HCT116 (cell line): ENCODE results near the gene SYTL3.

ENCODE experiments used
- ATF3 ChIP-seq: IDR thresholded peaks from 2 replicates; pipeline ENCODE4 v1.6.1; 2012
- CTCF ChIP-seq, 3 experiments: fragments of 200-600 bp in 1 of 3; sonication (generic) in 1 of 3; IDR thresholded peaks in 2 of 3; conservative IDR thresholded peaks in 1 of 3; 2 replicates each; pipeline ENCODE4 v1.5.1; 2012 to 2017; ENCODE audit warnings: low read depth in 2 of 3, low read length in 2 of 3, antibody characterized with exemption in 1 of 3, borderline replicate concordance in 1 of 3, control low read depth in 1 of 3, mild to moderate bottlenecking in 1 of 3, mixed read lengths in 1 of 3, mixed run types in 1 of 3, moderate library complexity in 1 of 3; ENCODE audit not compliant: insufficient read depth in 1 of 3
- EGR1 ChIP-seq: IDR thresholded peaks from 2 replicates; pipeline ENCODE4 v1.6.1; 2012; ENCODE audit warnings: low read depth
- EZH2 ChIP-seq: fragments of 200-600 bp; sonication (generic); IDR thresholded peaks from 2 replicates; pipeline ENCODE4 v1.6.1; 2017; ENCODE audit warnings: antibody characterized with exemption, mixed run types
- POLR2A ChIP-seq: IDR thresholded peaks from 2 replicates; pipeline ENCODE4 v1.7.0; 2011; ENCODE audit warnings: borderline replicate concordance; ENCODE audit not compliant: insufficient read depth, insufficient read length; ENCODE audit errors: extremely low read depth
- POLR2AphosphoS5 ChIP-seq: IDR thresholded peaks from 2 replicates; pipeline ENCODE4 v1.6.1; 2011; ENCODE audit warnings: mild to moderate bottlenecking, low read depth, low read length, moderate library complexity
- REST ChIP-seq: IDR thresholded peaks from 2 replicates; pipeline ENCODE4 v1.6.1; 2012; ENCODE audit warnings: low read depth
- SP1 ChIP-seq: IDR thresholded peaks from 2 replicates; pipeline ENCODE4 v1.6.1; 2012; ENCODE audit warnings: low read depth
- TCF7L2 ChIP-seq: IDR thresholded peaks from 2 replicates; pipeline ENCODE4 v1.7.0; 2011; ENCODE audit warnings: borderline replicate concordance, inconsistent platforms; ENCODE audit not compliant: insufficient read depth, insufficient read length; ENCODE audit errors: extremely low read depth
- ZNF274 ChIP-seq: fragments of 200-500 bp; sonication (Bioruptor generic); IDR thresholded peaks from 2 replicates; pipeline ENCODE4 v1.6.1; 2014; ENCODE audit warnings: mild to moderate bottlenecking, low read depth, low read length, inconsistent platforms

GRCh38 chr6:158807515-158808441 is 157.9 kb downstream of the SYTL3 start:
- peak in 1 of 3 experiments; percentile 12; a peak in 1 of 6 replicates for TF ChIP-seq CTCF (IDR thresholded peaks at IDR 0.05 in 2 of 3, conservative IDR thresholded peaks at IDR 0.05 in 1 of 3; ENCODE audit: borderline replicate concordance in 1 of 3, insufficient read depth in 1 of 3, low read depth in 2 of 3, low read length in 2 of 3)
- no peak for TF ChIP-seq TCF7L2
- no peak for TF ChIP-seq POLR2A
- no peak for TF ChIP-seq EZH2
- TF ChIP-seq SP1, result no peak
- peak; percentile 75 for TF ChIP-seq POLR2AphosphoS5
- no peak for TF ChIP-seq REST
- no peak for TF ChIP-seq EGR1
- no peak for TF ChIP-seq ZNF274
- no peak for TF ChIP-seq ATF3
